ENCODE data around the gene BFAR. TPM values are rescaled to one million over a fixed set of nuclear protein-coding genes. Genes with fewer than 3 reads are reported as not detected.

Gene BFAR
- total and polyA plus RNA-seq, 9 of the 15 experiments (the other 6 are each of a cell fraction or from before 2014, with no cell fraction given), result 45.0 to 82.6 (median 60.4) TPM

- TF ChIP-seq AFF4 (CRISPR knock-in tag; IDR thresholded peaks at IDR 0.05) (no peak), MIER1 (IDR thresholded peaks at IDR 0.05; ENCODE audit: low read depth) (no peak), ZNF507 (tag; conservative IDR thresholded peaks at IDR 0.05) (no peak), HDAC1 (IDR thresholded peaks at IDR 0.05) (no peak), POLR2H (tag; IDR thresholded peaks at IDR 0.05; ENCODE audit: low read depth) (no peak)
Observed at GRCh38 chr16:14652726-14653125, 20.0 kb downstream of the BFAR start (continued).

GRCh38 chr16:14658063-14658462 is 25.3 kb downstream of the BFAR start:
- intact Hi-C loops (cut with micrococcal nuclease) (no loop called here), in situ Hi-C loops (cut with MboI) (no loop called here)
- no peak overlapping the region for H3K4me3 ChIP-seq
- H3K4me2 ChIP-seq (ENCODE audit: insufficient read depth, low read length), result peak overlapping the region; percentile 15
- 9% methylated on average over 2 of the region's 2 CpGs for WGBS (ENCODE audit: insufficient coverage, low coverage, missing lambda C conversion rate)
- peak overlapping the region; percentile 49; the same call in 1 of the 2 replicates for H2AFZ ChIP-seq (ENCODE audit: low read depth, low read length)
- peak in 2 of 4 experiments; percentile 71 to 84 for DNase-seq (ENCODE audit: extremely low read depth in 1 of 4, low spot score in 3 of 4)
- H3K4me1 ChIP-seq (replicated peaks in 1 of 2; ENCODE audit: control insufficient read depth in 2 of 2, insufficient read depth in 2 of 2, low read length in 2 of 2), result peaks cover 5 to 7% of the 10 kb centered on the region in 2 experiments; a peak in 3 of 5 replicates
- H3K9ac ChIP-seq (ENCODE audit: insufficient read depth in 1 of 2, low read depth in 2 of 2, low read length in 2 of 2), result peak overlapping the region in 1 of 2 experiments; percentile 14; a peak in 1 of 4 replicates
- H3K9me3 ChIP-seq (replicated peaks; ENCODE audit: control insufficient read depth, insufficient read depth, low read depth, low read length), result no peaks in the 10 kb centered on the region
- ChIA-PET POLR2A (interaction anchor here (0.8 to 1.6 kb wide), 5 partner anchors 9 to 18 kb away, joined by 3 to 6 read pairs (median 3); no protein-coding TSS in a partner anchor), CTCF (ENCODE audit: low intra/inter-chr PET ratio) (no interaction called here)
- H3K36me3 ChIP-seq (ENCODE audit: control insufficient read depth, insufficient read depth, low read length), result peaks cover 59% of the 10 kb centered on the region
- FAIRE-seq, result peak; percentile 95
- H3K27me3 ChIP-seq (ENCODE audit: control insufficient read depth in 2 of 2, insufficient read depth in 2 of 2, low read length in 2 of 2), result no peaks in the 10 kb centered on the region
- BruUV-seq (replicated peaks), result no TSS peak
- H3K9me1 ChIP-seq (ENCODE audit: control insufficient read depth, insufficient read depth, low read length), result no peaks in the 10 kb centered on the region
- peak overlapping the region; percentile 62 for H3K27ac ChIP-seq (ENCODE audit: extremely low read depth, low read depth, low read length)
- peak; percentile 100 for ATAC-seq
- H3K79me2 ChIP-seq (ENCODE audit: control insufficient read depth, insufficient read depth, low read length), result no peaks in the 10 kb centered on the region
- no peaks in the 10 kb centered on the region for H4K20me1 ChIP-seq (replicated peaks; ENCODE audit: control insufficient read depth, insufficient read depth, low read length)
- TF ChIP-seq BRD9 (IDR thresholded peaks at IDR 0.05; ENCODE audit: low read depth, partially characterized antibody) (no peak), ATF7 (IDR thresholded peaks at IDR 0.05) (peak; percentile 10; the same call in 1 of the 2 replicates), ZNF23 (CRISPR knock-in tag; IDR thresholded peaks at IDR 0.05) (no peak), CREM (IDR thresholded peaks at IDR 0.05; ENCODE audit: low read depth) (0 out of 2 replicates have a peak, but pooled peaks have one; percentile 15), BDP1 (IDR thresholded peaks at IDR 0.05; ENCODE audit: insufficient read depth, insufficient read length) (no peak), IRF2 (CRISPR knock-in tag; IDR thresholded peaks at IDR 0.05) (no peak), MEIS2 (IDR thresholded peaks at IDR 0.05; ENCODE audit: partially characterized antibody) (peak; percentile 83), MTA3 (IDR thresholded peaks at IDR 0.05; ENCODE audit: borderline replicate concordance) (peak; percentile 19; the same call in 1 of the 2 replicates), RCOR1 (IDR thresholded peaks at IDR 0.05; ENCODE audit: borderline replicate concordance in 1 of 2, low read depth in 2 of 2, low read length in 2 of 2) (peak in 1 of 2 experiments; percentile 36; a peak in 1 of 4 replicates), EP400 (IDR thresholded peaks at IDR 0.05) (peak; percentile 53; the same call in 1 of the 2 replicates), ZNF551 (CRISPR knock-in tag; IDR thresholded peaks at IDR 0.05) (no peak)

Measured in K562 (cell line).